ENCODE measurements around the gene FKBP1A. TPM values are rescaled to one million over a fixed set of nuclear protein-coding genes. Genes with fewer than 3 reads are reported as not detected.

FKBP1A gene
- total RNA-seq, 1 experiment from 2014 or later = 196 TPM

DNA sequence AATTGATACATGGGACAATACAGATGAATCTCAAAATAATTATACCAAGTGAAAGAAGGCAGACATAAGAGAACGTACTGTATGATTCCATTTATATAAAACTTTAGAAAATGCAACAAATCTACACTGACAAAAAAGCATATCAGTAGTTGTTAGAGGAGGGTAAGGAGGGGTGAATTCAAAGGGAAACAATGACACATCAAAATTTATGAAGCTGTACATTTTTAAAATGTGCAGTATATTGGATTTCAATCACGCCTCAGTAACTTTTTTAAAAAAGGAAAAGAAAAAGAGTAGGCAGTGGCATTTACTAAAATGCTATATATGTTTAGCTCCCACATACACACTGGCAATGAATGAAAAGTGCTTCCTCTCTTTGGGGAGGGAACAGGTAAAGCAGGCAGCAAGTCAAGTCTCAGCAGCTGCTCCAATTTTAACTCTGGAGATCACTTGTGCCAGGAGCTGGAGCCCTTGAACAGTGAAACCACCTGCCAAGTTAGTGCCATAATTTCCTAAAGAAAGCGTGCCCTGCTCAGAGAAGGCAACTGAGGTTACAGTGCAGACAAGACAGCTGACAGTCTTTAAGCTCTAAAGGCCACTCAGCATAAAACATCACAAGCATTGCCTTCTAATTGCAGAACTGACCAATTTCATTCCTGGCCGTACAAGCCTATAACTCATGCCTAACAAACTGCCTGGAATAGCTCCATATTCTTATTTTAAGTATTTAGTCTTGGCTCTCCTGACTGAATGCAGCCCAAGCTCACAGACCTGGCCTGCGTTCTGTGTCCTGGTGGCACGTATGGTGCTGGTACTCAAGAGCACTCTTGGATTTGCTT, 10.9 kb downstream of the FKBP1A start:
- Mint-ChIP-seq H3K27me3 (ENCODE audit: low read depth) (no peaks in the 10 kb centered on the region), H3K27ac (no peak overlapping the region), H3K9me3 (no peaks in the 10 kb centered on the region), H3K4me1 (peaks cover 23 to 27% of the 10 kb centered on the region in 2 experiments), H3K4me3 (no peak overlapping the region), H3K36me3 (ENCODE audit: insufficient read depth in 1 of 3, low read depth in 3 of 3) (peaks cover 0 to 3% (median 0%) of the 10 kb centered on the region in 3 experiments; a peak in 2 of 7 replicates)
- H2BK20ac ChIP-seq (ENCODE audit: low read depth, low read length, poor library complexity, severe bottlenecking) = no peak overlapping the region
- WGBS (ENCODE audit: extremely low coverage, insufficient read length, low lambda C conversion rate) = no CpG with 5 or more reads among the region's 6 CpGs
- H3K9me3 ChIP-seq (ENCODE audit: control insufficient read depth, low read depth, low read length) = no peaks in the 10 kb centered on the region
- no peak overlapping the region for H3K14ac ChIP-seq (ENCODE audit: insufficient read depth, low read length)
- no peak overlapping the region for H2BK15ac ChIP-seq (ENCODE audit: low read depth, low read length)
- H2AK5ac ChIP-seq (ENCODE audit: insufficient read length, low read length) = no peak overlapping the region
- H4K8ac ChIP-seq (replicated peaks; ENCODE audit: insufficient read length, low read depth, low read length) = no peak overlapping the region
- H4K5ac ChIP-seq (ENCODE audit: insufficient read length, low read depth, low read length) = no peak overlapping the region
- H2BK120ac ChIP-seq (ENCODE audit: low read depth, low read length, poor library complexity, severe bottlenecking) = no peak overlapping the region
- no peaks in the 10 kb centered on the region for H4K20me1 ChIP-seq (ENCODE audit: control insufficient read depth, insufficient read depth, insufficient read length)
- no peak overlapping the region for H3T11ph ChIP-seq (ENCODE audit: low read length)
- H3K18ac ChIP-seq (ENCODE audit: insufficient read length, low read depth, low read length) = no peak overlapping the region
- H3K4me2 ChIP-seq (ENCODE audit: insufficient read depth, insufficient read length, low read length) = no peak overlapping the region
- no peak overlapping the region for H3K27ac ChIP-seq (ENCODE audit: insufficient read length, low read depth, low read length)
- no peak overlapping the region for H2BK5ac ChIP-seq (ENCODE audit: insufficient read length, low read length)
- no peak overlapping the region for H3K23ac ChIP-seq (ENCODE audit: insufficient read length, low read depth, low read length)
- H2BK12ac ChIP-seq (ENCODE audit: insufficient read length, low read depth, low read length) = no peak overlapping the region
- H3K56ac ChIP-seq (ENCODE audit: insufficient read length, low read depth, low read length) = no peak overlapping the region
- H3K23me2 ChIP-seq (ENCODE audit: insufficient read length, low read depth, low read length, poor library complexity, severe bottlenecking) = no peaks in the 10 kb centered on the region
- H3K27me3 ChIP-seq (ENCODE audit: insufficient read depth, low read length) = no peaks in the 10 kb centered on the region
- H4K91ac ChIP-seq (ENCODE audit: insufficient read length, low read depth, low read length) = no peak overlapping the region
- H3K4me1 ChIP-seq (ENCODE audit: insufficient read depth, low read length) = peaks cover 6% of the 10 kb centered on the region
- H2AFZ ChIP-seq (ENCODE audit: low read length) = no peak overlapping the region
- H3K79me2 ChIP-seq (ENCODE audit: insufficient read depth, low read length) = peaks cover 57% of the 10 kb centered on the region; the same call in 1 of the 2 replicates
- peaks cover 40% of the 10 kb centered on the region for H3K79me1 ChIP-seq (ENCODE audit: insufficient read depth, low read depth, low read length, poor library complexity, severe bottlenecking)
- DNase-seq = no peak
- H3K4ac ChIP-seq (ENCODE audit: low read depth, low read length) = no peak overlapping the region
- TF ChIP-seq, protein P1, sequence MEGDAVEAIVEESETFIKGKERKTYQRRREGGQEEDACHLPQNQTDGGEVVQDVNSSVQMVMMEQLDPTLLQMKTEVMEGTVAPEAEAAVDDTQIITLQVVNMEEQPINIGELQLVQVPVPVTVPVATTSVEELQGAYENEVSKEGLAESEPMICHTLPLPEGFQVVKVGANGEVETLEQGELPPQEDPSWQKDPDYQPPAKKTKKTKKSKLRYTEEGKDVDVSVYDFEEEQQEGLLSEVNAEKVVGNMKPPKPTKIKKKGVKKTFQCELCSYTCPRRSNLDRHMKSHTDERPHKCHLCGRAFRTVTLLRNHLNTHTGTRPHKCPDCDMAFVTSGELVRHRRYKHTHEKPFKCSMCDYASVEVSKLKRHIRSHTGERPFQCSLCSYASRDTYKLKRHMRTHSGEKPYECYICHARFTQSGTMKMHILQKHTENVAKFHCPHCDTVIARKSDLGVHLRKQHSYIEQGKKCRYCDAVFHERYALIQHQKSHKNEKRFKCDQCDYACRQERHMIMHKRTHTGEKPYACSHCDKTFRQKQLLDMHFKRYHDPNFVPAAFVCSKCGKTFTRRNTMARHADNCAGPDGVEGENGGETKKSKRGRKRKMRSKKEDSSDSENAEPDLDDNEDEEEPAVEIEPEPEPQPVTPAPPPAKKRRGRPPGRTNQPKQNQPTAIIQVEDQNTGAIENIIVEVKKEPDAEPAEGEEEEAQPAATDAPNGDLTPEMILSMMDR (conservative IDR thresholded peaks at IDR 0.05) = no peak
- no peak overlapping the region for H3K9ac ChIP-seq (ENCODE audit: extremely low read depth, insufficient read length, low read length)

All from H9 (cell line).